ENCODE data around the gene ABCA4.

The ABCA4 gene

DNA sequence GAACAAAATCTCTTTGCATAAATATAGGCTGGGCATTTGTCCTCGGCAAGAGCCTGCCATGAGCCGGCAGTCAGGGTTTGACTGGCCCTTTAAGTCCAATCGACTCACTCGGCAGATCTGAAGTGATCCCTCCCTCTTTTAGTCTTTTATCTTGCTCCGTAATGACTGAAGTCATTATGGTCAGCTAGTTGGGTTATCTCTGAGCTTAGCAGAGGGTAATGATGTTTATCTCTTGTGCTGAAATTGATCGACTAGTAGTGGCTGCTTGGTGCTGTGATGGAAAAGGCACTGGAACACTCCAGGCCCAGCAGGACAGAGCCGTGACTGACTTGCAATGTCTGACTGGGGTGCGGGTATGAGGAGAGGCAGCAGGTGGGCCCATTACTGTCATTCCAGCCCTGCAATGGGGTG is 468 bp upstream of the ABCA4 start:
- no peak for DNase-seq

DNA sequence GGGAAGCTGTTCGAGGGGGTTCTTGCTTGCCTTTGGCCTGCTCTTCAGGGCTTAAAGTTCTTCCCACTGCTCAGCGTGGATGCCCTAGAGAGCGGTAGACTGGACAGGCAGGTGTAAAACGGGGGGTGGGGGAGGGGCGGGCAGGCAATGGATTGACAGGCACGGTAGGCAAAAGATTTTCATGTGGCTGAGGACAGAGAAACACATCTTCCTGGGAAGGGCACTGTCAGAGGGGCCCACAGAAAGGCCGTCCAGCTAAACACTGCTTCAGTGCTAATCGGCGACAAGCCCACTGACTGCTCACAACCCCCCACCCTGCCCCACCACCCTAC is 412 bp downstream of the ABCA4 start:
- DNase-seq: no peak

DNA sequence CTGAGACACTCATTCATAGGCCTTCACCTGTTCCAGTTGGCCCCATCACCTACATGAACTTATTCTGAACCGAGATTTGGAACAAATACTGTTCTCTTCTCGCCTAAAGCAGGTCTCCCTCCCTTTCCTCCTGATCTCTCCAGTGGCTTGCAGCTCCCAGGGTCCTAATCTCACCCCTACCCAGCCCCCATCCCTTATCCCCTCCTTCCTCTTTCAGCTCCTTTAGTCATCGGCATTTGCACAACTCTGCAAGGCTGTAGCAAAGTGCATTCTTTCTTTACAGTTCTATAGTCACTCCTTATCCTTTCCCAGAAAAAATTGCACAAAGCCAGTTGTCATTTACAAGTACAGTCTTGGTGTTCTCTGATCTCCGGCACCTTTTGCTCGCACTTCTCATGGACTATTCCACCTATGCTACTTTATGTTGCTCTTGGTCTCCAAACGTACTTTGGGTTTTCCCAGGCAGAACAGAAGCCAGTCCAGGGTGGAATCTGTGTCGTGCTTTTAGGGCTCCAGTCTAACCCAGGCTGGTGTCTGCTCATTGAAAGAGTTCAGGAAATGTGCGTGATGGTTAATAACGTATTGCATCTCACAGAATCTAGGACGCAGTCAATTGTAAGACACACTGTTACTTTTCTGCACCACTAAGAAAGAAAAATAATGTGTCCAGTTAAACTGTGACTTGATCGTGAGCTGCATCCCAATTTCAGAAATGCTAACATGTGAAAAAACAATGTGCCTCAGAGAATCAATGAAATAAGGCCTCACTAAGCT is 965 bp downstream of the ABCA4 start:
- DNase-seq: no peak

DNA sequence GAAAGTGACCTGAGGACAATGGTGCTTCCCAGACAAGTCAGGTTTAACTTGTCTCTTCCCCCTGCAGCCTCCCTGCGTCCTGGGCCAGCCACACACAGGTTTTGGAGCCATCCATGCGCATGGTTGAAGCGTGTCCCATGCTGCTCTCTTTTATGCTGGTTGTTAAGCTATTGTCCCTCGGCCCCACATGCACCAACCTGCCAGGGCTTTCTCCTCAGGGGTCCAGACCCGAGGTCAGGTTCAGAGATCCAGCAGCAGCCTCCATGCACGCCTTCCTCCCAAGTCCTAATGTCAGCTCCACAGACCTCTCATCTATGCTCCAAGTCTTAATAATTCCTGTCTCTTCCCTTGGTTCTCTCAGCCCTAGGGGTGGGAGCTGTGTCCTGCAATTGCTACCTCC is 1.6 kb downstream of the ABCA4 start:
- no peak for DNase-seq

DNA sequence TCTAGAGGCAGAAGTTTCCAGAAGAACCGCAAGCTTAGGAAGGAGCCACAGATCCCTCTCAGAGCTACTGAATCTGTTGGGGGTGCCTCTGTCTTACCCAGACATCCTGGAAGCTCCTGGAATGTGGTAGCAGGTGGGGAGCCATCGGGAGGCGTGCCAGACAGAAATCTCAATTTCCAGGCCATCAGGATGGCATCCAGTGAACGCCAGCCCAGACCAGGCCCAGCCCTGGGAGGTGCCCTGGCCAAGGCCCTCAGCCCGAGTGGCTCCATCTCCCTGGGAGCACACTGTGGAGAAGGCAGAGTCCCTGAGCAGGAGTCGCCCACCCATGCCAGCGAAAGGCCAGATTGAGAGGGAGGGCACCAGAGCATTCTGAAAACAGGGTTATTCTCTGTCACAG is 2.5 kb downstream of the ABCA4 start:
- DNase-seq: no peak

DNA sequence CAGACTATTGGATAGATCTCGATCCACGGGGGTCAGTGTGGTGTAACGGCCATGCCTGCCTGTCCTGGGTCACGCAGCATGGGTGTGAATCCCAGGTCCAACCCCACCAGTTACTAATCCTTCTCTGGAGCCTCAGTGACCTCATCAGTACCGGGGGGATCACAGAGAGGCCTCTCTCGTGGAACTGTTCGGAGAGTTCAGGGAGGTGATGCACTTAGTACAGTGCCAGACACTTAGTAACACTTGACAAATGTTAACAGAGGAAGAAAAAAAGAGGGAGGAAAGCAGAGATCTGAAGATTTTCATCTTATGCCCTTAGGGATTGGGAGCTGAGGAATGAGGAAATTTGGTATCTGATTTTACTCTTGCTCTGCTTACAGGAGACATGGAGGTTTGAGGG is 2.9 kb downstream of the ABCA4 start:
- no peak for DNase-seq

DNA sequence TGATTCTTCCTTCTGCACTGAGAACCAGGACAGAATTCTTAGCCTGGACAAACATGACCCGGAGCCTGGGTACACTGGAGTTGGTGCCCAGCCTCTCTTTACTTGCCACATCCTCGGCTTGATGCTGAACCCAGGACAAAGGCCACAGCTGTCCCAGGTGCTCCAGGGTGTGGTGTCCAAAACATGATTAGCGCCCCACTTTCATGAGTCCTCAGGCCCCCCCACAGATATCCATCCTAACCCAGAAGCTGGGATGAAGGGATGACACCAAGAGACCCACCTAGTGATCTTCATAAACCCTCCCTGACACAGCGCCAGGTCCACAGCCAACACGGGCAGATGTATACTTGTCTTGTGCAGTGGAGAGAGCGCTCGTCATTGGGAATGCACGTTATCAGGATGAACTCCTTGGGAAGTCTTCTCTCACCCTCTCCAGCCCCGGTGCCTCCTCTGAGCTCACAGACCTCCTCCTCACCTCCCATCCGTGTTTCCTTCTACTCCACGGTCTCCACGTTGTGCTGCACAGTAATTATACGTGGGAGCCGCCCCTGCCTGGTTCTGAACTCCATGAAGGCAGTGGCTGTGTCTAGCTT is 3.6 kb downstream of the ABCA4 start:
- no peak for DNase-seq

DNA sequence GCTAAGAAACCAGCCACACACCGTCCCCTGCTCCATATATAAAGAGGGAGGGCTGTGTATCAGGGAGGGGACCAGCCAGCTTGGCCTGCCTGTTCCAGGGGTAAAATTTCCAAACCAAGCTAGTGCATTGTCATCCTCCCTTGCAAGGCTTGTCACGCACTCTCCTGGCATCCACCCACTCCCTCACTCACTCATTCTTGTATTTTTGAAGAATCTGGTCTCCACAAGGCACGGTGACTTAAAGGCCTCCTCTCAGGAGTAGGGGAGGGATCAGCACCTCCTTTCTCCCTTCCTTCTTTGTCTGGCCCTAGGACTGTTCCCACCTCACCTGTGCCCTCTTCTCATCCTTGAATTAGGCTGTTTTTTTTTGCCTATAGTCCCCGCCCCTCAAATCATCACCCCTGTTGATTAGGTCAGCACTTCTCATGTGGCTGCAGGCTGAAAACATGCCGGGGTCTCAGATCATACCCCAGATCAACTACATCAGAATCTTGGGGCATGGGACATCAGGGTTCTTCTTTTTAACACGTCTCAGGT is 5.0 kb downstream of the ABCA4 start:
- no peak for DNase-seq

DNA sequence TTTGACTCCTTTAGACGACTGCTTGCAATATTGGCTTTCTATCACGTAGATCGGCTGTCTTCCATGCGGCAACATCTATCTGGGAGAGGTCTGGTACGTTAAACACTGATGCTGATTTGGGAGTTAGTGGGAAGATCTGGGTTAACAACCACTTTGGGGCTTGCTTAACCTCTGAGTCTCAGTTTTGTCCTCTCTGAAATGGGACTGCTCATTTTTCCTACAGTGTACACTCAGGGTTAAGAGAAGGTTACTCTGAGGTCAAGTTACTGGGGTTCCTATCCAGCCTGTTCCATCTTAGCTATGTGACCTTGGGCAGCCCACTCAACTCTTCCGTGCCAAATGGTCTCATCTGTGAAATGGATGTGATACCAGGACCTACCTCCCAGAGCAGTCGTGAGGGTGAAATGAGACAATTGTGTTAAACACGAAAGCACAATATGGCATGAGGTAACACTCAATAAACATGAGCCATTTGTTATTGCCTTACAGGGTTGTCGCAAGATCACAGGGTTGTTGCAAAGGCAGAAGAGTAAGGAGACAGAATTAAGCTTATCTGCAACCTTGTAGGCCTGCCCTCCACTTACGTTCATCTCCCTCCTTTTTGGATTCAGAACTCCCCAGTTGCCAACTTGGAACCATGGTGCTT is 5.6 kb downstream of the ABCA4 start:
- DNase-seq: no peak

DNA sequence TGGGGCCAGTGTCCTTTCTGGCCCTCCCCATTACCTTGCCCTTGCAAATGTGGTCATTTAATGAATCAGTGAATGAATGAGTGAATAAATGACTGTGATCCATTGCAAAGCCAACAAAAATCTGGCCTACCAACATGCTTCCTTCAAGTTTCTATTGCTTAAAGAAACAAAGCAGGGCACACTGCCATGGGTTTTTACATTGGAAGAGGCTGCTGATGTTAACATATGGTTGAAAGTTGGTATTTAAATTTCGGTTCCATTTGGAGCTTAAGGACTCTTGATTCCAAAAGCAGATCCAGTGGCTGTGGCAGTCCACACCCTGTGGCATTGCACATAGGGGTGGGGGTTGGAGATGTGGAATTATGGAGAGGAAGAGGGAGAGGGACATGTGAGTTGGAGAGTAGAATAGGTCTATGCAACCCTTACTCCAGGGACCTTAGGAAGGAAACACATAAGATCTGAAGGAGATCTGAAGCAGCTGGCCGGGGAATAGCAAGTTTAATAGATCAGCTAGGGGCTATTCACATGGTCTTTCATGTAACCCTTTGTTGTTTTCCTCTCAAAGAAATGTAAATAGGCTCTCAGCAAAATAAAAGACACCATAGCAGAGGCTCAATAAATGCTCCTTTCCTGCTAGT is 7.2 kb downstream of the ABCA4 start:
- no peak for DNase-seq

DNA sequence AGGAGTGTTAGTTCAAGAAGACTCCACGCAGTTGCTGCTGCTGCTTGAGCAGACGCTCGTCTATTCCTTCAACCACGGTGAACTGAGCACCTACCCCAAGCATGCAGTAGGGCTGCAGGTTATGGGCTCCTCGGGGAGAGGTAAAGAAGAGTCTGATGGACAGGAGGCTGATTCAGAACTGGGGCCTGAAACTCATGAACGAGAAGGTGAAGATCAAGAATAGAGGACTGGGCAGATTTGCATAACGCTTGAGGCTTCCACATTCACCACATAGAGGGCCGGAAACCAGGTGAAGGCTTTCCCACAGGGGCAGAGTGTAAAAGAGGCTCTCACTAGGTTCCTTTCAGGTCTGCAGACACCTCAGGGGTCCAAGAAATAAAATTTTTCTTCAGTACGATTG is 9.1 kb downstream of the ABCA4 start:
- no peak for DNase-seq

DNA sequence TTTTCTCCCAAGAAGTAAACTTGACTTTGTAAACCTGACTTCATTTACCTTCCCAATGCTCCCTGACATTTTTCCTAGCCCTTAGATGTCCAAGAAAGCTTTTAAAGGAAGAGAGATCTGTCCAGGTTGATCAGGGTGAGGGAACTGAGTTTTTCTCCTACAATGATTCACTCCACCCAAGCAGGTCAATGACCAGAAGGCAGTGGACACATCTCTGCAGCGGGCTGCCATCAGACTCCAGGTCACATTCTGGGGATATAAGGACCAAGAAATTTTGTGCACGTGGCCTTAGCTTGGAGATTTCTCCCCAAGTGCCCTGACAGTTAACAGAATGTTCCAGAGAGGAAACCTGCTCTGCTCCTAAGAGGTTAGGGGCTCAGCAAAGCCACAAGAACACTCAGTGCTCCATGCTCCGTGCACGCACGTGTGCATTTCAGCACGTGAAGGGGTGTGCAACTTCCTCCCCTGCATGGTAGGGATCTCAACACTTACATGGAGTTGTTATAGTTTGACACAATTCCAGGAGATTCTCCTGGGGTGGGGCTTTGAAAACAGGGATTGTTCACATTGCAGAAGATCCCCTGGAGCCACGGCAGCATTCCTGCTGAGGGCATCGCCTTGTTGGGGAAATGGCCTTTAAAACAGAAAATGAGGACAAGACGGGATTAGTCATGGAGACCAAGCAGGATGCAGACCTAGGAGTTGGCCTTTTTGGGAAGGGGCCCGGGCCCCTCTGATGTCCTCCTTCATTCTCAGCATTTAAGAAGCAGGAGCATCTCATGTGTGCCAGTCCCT is 9.8 kb downstream of the ABCA4 start:
- no peak for DNase-seq

DNA sequence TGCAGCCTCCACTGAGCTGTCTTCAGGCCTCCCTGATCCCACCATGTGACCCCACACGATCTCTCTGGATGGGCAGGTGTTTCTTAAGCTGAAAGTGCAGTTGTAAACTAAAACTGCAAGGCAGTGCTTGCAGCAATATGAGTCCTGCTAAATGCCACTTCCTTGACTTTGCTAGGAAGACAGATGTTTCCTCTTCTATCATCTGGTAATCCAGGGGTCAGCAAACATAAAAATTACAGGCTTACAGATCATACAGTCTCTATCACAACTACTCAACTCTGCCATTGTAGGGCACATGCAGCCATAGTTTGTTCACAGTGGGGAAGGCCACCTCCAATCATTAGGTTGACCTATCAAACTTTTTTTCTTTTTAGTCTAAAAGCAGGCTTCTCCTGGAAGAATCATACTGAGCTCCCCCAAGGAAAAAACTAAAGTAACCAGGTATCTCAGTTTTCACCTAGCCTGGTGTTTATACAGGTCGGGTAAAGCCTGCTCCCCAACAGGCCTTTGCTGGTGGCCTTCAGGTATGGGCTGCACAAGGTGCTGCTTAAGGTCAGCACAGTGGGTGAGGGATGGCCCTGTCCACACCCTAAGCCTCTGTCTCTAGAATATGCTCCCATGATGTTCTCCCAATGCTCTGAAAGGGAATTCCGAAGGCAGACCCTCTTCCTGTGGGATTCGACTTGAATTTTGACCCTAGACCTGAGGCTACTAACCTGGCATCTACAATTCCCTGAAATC is 10.8 kb downstream of the ABCA4 start:
- DNase-seq: no peak

DNA sequence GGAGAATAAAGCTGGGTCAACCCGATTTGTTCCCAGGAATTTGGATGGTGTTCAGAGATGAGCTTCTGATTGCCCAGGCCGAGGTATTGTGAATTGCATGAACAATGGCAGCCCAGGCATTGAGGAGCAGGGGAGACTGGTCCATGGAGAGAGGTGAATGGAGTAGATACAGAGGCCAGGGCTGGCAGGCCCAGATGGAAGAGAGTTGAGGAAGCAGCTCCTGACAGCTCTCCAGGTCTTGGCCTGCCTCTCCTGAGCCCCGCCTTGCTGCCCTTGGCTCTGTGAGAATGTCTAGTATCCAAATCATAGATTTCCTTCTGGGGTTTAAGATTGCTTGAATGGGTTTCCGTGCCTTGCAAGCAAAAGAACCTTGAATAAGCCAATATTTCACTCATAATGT is 11.5 kb downstream of the ABCA4 start:
- DNase-seq: no peak

DNA sequence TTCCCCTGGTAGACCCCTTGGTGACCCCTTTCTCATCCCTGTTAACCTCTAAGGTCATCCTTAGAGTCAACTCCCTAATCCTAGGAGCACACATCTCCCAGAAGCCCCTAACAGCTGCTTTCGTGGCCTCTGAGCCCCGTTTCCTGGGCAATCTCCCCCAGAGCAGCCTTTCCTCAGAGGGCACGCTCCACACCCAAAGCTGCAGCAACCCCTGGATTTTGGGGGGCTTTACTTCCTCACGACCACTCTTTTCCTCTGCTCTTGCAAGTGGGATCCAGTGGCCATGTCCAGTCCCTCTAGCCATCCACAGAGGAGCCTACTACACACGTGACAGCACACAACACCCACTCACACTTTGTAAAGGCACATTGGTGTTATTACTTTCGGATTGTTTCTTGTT is 13.8 kb downstream of the ABCA4 start:
- no peak for DNase-seq

DNA sequence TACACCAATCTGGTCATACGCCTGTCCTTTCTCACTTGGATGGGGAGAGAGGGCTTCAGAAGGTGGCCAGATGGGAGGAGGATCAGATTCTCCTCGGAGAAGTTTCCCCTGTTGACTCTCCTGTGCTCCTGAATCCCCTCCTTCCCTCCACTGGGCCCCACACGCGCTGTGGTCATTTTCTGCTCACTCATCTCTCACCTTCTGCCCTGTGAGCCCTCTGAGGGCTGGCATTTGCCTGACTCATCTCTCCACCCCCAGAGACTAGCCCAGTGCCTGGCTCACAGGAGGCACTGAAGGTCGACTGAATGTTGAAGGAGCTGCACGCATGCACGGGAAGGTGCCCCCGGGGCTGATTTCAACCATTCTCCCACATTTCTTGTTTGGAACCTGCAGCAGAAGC is 14.2 kb downstream of the ABCA4 start:
- no peak for DNase-seq

DNA sequence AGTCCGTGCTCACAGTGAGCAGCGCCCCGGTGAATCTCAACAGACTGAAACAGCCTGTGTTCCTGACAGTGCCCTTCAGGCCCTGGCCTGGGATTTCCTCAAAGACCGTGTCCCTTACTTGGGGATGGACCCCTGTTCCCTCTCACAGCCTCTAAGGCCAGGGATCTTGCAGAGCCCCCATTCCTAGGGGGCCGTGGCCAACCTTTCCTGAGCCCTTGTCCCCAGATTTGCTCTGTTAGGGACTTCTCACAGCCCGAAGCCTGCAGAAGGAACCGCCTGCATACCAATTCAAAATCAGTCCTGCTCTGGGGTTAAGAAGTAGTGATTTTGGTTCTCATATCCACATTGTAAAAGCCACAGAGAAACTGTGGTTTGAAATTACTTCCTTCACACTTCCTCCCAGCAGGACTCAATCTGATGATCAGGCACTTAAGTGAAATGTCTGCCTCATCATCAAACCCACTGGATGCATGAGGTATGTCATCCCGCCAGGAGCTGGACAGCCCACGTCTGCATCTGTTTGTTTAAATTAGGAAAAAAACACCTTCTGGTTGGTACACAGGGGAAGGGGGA is 14.9 kb downstream of the ABCA4 start:
- no peak for DNase-seq

DNA sequence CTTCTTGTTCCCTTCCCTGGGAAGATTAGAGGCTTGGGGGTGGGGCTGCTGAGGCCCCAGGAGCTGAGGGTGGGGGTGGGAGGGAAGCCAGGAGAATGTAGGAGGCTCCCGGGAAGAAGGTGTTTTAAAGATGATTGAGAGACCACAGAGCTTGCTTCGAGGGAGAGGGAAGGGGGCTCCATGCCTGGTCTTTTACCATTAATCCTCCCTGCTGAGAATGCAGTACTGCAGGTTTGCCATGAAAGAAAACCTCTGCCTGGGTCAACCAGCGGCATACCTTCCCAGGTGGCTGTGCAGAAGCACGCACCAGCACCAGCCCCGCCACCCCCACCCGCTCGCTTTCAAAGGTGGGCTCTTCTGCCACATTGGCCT is 15.4 kb downstream of the ABCA4 start:
- no peak for DNase-seq

DNA sequence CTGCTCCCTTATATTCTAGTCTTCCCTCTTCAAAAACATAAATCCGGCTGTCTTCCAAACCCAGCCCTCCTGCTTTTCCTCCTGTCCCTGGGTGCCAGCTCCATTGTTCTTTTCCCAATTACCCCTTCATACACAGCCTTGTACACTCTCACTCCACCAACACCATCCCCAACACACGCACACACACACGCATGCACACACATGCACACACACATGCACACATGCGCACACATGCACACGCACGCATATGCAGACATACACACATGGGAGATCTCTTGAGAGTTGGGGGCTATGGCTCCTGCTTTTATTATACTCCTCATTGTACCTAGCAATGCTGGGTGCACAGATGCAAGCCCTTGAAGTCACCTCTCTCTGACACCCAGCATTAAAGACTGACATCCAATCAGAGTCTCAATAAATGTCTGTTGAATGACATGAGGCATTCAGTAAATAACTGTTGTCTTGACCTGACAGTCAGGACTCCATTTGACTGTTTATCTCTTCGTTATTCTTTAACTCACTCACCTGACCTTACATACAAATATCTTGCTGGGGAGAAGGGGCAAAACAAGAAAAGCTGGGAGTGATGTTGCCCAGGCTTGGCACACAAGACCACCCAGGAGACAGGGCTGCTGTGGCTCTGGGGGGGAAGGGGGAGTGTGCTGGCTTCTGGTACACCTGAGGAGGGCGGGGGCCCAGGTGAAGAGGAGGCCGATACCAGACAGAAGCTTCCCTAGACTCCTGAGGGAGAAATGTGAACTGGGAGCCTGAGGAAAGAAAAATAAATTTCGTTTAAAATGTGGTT is 16.0 kb downstream of the ABCA4 start:
- DNase-seq: no peak

DNA sequence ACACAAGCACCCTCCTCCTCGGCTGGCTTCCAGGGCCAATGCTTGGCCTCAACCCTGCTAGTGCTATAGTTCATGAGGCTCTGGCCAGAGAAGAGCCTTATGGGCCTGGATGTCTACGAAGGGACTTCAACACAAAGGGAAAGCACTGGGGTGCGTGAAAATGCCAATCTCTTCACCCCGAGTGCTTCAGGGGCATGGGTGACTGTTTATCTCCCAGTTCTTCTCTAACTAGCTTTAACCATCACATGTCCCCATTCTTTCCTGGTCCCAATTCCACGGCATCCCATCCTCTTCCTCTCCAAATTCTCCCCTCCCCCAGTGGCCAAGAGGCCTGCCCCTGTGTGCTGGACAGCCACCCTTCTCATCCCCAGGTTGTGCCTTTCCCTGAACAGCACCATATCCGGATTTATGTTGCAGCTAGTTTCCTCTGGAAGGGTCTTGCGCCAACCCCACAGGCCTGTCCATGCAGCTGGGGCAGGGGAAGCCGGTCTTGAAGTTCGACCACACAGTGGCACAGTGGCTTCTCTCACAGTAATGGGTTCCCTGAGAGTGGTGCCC is 16.7 kb downstream of the ABCA4 start:
- no peak for DNase-seq

DNA sequence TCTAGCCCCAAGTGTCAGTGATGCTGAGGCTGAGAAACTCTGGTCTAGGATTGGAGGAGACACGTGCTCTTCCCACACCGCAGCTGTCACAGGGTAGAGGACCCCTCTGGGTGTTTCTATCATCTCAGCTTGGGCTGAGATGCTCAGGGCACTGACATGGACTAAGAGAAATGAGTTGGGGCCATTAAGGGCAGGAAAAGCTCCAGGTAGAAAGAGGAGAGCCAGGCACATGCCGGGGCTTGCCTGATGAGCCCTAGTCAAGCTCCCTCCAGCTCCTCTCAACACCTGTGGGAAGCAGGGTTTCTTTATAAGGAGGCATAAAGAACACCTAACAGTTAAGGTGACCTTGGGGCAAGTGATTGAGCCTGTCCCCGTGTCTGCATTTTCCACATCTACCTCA is 17.3 kb downstream of the ABCA4 start:
- no peak for DNase-seq

Measured in NCI-H187 (cell line).